B cell (primary cell): ENCODE results near the gene CNOT8.

Experiments
- EZH2 ChIP-seq: IDR thresholded peaks from 2 replicates; pipeline ENCODE4 v1.6.1; 2012; ENCODE audit warnings: borderline replicate concordance, low read depth, mild to moderate bottlenecking, moderate library complexity, low read length; ENCODE audit not compliant: insufficient read depth, poor library complexity, severe bottlenecking
- TF ChIP-seq, protein P1 (sequence below): fragments of 200-600 bp; IDR thresholded peaks from one replicate; pipeline ENCODE4 v1.8.0; 2022; ENCODE audit warnings: antibody characterized with exemption, mild to moderate bottlenecking

- TF ChIP-seq, protein P1, sequence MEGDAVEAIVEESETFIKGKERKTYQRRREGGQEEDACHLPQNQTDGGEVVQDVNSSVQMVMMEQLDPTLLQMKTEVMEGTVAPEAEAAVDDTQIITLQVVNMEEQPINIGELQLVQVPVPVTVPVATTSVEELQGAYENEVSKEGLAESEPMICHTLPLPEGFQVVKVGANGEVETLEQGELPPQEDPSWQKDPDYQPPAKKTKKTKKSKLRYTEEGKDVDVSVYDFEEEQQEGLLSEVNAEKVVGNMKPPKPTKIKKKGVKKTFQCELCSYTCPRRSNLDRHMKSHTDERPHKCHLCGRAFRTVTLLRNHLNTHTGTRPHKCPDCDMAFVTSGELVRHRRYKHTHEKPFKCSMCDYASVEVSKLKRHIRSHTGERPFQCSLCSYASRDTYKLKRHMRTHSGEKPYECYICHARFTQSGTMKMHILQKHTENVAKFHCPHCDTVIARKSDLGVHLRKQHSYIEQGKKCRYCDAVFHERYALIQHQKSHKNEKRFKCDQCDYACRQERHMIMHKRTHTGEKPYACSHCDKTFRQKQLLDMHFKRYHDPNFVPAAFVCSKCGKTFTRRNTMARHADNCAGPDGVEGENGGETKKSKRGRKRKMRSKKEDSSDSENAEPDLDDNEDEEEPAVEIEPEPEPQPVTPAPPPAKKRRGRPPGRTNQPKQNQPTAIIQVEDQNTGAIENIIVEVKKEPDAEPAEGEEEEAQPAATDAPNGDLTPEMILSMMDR: no peak
- no peak for TF ChIP-seq EZH2
Observed at GRCh38 chr5:154836225-154836624, 22.2 kb upstream of the CNOT8 start.
